Bronchial epithelial cell (primary cell): Measurements from ENCODE around the gene BCKDHA. TPM values are rescaled to one million over a fixed set of nuclear protein-coding genes. Genes with fewer than 3 reads are reported as not detected.

ENCODE experiments used
- DNase-seq: peaks from one replicate; pipeline ENCODE4 v3.0.0-alpha.2; 2010; ENCODE audit warnings: low read depth
- FAIRE-seq: peaks from 2 replicates; lab custom pipeline; 2011; peaks lifted over from hg19 to GRCh38; lab: Jason Lieb, UNC
- H3K27me3 ChIP-seq: 2 replicates; pipeline ENCODE4 v1.5.1; 2011; ENCODE audit warnings: low read length; ENCODE audit not compliant: control insufficient read depth, insufficient read depth
- H3K36me3 ChIP-seq: 2 replicates; pipeline ENCODE4 v1.5.1; 2011; ENCODE audit warnings: low read length; ENCODE audit not compliant: control insufficient read depth, insufficient read depth
- H3K4me3 ChIP-seq: 2 replicates; pipeline ENCODE4 v1.5.1; 2011; ENCODE audit warnings: mild to moderate bottlenecking, low read depth, low read length, control low read depth
- CTCF ChIP-seq: IDR thresholded peaks from 2 replicates; pipeline ENCODE4 v1.5.1; 2011; ENCODE audit warnings: mild to moderate bottlenecking, moderate library complexity, low read length, control low read depth, inconsistent platforms; ENCODE audit not compliant: insufficient read depth, severe bottlenecking
- total RNA-seq: library from RNA; depleted of rRNA; stranded (reverse); fragments of >200 nt; gene quantifications from 2 replicates; pipeline ENCODE4 v1.2.1, GENCODE V29; 2014

BCKDHA gene
- total RNA-seq, 1 donor from 2014 or later, result 41.6 TPM

- H3K36me3 ChIP-seq, result peaks cover 3% of the 10 kb centered on the region
- TF ChIP-seq CTCF, result no peak
- no peak overlapping the region for H3K4me3 ChIP-seq
- no peaks in the 10 kb centered on the region for H3K27me3 ChIP-seq
- FAIRE-seq (no peak), DNase-seq (no peak)
Observed at GRCh38 chr19:41384351-41384750, 13.3 kb upstream of the BCKDHA start.

GRCh38 chr19:41386442-41386841, 11.2 kb upstream of the BCKDHA start:
- TF ChIP-seq CTCF, result no peak
- Histone ChIP-seq H3K36me3 (peaks cover 12% of the 10 kb centered on the region), H3K4me3 (no peak overlapping the region), H3K27me3 (no peaks in the 10 kb centered on the region)
- peak; percentile 59 for DNase-seq
- FAIRE-seq, result no peak

- Histone ChIP-seq H3K27me3 (no peaks in the 10 kb centered on the region), H3K36me3 (peaks cover 16% of the 10 kb centered on the region), H3K4me3 (no peak overlapping the region)
- TF ChIP-seq CTCF, result no peak
- no peak for DNase-seq
- no peak for FAIRE-seq
Observed at GRCh38 chr19:41391618-41392017, 6.0 kb upstream of the BCKDHA start.

GRCh38 chr19:41392775-41393174, 4.8 kb upstream of the BCKDHA start:
- H3K36me3 ChIP-seq, result peaks cover 16% of the 10 kb centered on the region
- no peak for TF ChIP-seq CTCF

GRCh38 chr19:41395355-41395754, 2.3 kb upstream of the BCKDHA start:
- TF ChIP-seq CTCF, result no peak
- H3K27me3 ChIP-seq, result no peaks in the 10 kb centered on the region
- no peak overlapping the region for H3K4me3 ChIP-seq
- no peak for DNase-seq
- peaks cover 13% of the 10 kb centered on the region for H3K36me3 ChIP-seq
- no peak for FAIRE-seq

More at GRCh38 chr19:41392775-41393174, 4.8 kb upstream of the BCKDHA start:
- no peak for DNase-seq
- Histone ChIP-seq H3K27me3 (no peaks in the 10 kb centered on the region), H3K4me3 (no peak overlapping the region)
- no peak for FAIRE-seq

GRCh38 chr19:41398050-41398418, 416 bp downstream of the BCKDHA start:
- Histone ChIP-seq H3K4me3 (peak overlapping the region; percentile 88), H3K36me3 (no peaks in the 10 kb centered on the region), H3K27me3 (no peaks in the 10 kb centered on the region)
- no peak for TF ChIP-seq CTCF
- DNase-seq, result peak; percentile 11
- no peak for FAIRE-seq
